Neural progenitor cell (in vitro differentiated cells): ENCODE results near the gene CCDC183.

Experiments
- EZH2 ChIP-seq: fragments of 200-600 bp; sonication (generic); IDR thresholded peaks from 2 replicates; pipeline ENCODE4 v1.6.1; 2017; ENCODE audit warnings: antibody characterized with exemption, mild to moderate bottlenecking, moderate library complexity
- EZH2phosphoT487 ChIP-seq: fragments of 200-600 bp; sonication (generic); IDR thresholded peaks from 2 replicates; pipeline ENCODE4 v1.6.1; 2017; ENCODE audit warnings: antibody characterized with exemption
- TF ChIP-seq, protein P1 (sequence below): fragments of 200-600 bp; sonication (generic); IDR thresholded peaks from 2 replicates; pipeline ENCODE4 v1.5.1; 2017; ENCODE audit warnings: antibody characterized with exemption, mild to moderate bottlenecking

DNA sequence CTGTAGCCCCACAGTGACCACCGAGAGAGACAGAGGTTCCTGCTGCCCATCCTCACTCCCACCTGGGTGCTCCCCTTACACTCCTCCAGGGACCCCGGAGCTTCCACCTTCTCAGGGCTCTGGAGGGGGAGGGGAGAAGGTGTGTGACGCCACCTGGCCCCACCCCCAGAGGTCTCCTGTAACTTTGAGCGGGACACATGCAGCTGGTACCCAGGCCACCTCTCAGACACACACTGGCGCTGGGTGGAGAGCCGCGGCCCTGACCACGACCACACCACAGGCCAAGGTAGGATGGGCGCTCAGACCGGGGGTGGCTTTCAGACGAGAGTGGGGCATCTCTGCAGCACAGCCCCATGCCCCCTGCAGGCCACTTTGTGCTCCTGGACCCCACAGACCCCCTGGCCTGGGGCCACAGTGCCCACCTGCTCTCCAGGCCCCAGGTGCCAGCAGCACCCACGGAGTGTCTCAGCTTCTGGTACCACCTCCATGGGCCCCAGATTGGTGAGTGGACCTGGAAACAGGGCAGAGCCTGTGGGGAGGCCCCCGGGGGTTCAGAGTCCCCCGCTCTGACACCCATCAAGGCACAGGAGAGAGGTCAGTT is 60.5 kb downstream of the CCDC183 start:
- TF ChIP-seq EZH2phosphoT487, result no peak
- TF ChIP-seq, protein P1, sequence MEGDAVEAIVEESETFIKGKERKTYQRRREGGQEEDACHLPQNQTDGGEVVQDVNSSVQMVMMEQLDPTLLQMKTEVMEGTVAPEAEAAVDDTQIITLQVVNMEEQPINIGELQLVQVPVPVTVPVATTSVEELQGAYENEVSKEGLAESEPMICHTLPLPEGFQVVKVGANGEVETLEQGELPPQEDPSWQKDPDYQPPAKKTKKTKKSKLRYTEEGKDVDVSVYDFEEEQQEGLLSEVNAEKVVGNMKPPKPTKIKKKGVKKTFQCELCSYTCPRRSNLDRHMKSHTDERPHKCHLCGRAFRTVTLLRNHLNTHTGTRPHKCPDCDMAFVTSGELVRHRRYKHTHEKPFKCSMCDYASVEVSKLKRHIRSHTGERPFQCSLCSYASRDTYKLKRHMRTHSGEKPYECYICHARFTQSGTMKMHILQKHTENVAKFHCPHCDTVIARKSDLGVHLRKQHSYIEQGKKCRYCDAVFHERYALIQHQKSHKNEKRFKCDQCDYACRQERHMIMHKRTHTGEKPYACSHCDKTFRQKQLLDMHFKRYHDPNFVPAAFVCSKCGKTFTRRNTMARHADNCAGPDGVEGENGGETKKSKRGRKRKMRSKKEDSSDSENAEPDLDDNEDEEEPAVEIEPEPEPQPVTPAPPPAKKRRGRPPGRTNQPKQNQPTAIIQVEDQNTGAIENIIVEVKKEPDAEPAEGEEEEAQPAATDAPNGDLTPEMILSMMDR, result no peak
- no peak for TF ChIP-seq EZH2
